ENCODE results near the gene SLC6A19.

- TF ChIP-seq CTCF (IDR thresholded peaks at IDR 0.05) = no peak
- TF ChIP-seq EZH2 (IDR thresholded peaks at IDR 0.05; ENCODE audit: borderline replicate concordance, insufficient read depth, low read depth, low read length, poor library complexity, severe bottlenecking) = no peak
These were observed 27.8 kb upstream of the SLC6A19 start for GRCh38 chr5:1173485-1174070.

Measured in B cell (primary cell).